HG02870 (cell line): Measurements from ENCODE around the gene SLC29A4.
"Not testable (repeated sequence)": the region's sequence is repeated elsewhere in the genome, so short reads cannot be mapped to it uniquely, and the experiment has no call there.

ENCODE experiments used
- ATAC-seq: cut with Tn5 transposase; IDR thresholded peaks from one replicate; pipeline ENCODE4 v1.9.1; 2021; ENCODE audit warnings: mild to moderate bottlenecking, moderate library complexity; ENCODE audit not compliant: unreplicated experiment

SLC29A4 gene

DNA sequence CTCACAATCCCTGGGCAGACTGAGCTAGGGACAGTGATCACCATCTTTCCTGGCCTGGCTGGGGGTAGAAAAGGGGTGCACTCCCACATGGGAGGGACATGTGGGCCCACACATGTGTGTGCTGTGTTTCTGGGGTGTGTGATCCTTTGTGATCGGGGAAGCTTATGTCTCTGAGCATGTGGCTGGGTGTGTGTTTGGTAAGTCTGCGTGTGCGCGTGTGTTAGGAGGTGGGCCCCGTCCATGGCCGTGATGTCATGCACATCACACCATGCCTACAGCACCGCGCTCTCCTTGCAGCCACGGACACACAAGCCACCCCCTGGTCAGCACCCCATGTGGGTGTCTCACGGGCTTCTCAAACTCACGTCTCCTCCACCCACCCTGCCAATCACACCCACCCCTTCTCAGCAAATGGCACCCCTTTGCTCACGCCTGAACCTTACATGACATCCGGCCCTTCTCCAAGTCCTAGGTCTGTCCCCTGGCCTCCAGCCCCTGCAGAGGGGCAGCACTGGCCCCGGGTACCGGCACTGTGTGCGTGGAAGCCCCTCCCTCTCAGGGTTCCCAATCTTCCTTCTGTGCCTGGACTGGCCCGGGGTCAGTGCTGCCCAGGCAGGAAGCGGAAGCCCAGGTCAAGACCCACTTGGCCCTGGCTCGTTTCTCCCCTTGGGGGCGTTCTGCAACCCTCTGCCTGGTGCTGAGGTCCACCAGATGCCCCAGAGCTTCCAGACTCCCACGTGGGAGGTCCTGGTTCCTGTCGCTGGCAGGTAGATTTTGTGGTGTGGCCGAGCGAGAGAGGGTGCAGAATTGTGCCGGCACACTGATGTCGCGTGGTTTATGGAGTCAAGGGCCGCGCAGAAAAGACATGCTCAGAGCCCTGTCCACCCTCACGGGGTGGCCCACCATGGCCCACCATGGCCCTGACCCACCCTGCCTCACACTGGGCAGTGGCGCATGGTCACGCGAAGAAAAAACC, 12.6 kb downstream of the SLC29A4 start:
- no peak for ATAC-seq

DNA sequence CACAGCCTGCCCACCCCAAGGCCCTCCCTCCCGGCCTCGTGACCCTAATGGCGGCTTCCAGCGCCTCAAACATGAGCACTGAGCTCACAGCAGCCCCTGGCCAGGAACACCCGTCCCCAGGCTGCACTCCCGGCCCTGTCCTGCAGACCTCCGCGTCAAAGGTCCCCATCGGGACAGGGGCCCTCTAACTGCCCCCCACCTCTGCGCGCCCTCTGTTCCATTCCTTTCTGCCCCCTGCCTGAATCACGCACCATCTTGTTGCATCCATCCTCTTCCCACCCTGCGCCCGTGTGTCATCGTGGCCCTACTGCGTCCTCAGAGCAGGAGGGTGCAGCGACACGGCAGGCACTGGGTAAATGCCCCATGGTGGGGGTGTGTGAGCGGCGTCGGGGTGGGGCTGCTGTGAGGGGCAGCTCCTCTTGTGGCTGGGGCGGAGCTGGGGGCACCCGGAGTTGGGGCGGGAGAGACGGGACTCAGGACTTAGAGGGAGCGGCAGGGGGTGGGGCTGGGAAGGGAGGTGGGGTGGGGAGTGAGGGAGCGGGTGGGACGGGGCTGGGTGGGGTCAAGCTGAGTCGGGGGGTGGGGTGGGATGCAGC, 13.4 kb downstream of the SLC29A4 start:
- no peak for ATAC-seq

DNA sequence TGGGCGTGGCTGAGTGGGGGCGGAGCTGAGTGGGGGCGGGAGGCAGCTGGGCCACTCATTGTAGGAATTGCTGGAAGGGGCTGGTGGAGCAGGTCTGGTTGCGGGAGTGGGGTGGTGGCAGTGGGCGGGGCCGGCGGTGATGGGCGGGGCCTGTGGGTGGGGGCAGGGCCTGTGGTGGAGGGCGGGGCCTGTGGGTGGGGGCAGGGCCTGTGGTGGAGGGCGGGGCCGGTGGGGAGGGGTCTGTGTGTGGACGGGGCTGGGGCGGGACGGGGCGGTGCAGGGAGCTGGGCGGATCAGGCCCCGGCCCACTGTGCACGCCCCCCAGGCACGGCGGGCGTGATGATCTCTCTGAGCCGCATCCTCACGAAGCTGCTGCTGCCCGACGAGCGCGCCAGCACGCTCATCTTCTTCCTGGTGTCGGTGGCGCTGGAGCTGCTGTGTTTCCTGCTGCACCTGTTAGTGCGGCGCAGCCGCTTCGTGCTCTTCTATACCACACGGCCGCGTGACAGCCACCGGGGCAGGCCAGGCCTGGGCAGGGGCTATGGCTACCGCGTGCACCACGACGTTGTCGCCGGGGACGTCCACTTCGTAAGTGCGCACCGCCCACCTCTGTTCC, 14.0 kb downstream of the SLC29A4 start:
- ATAC-seq, result no peak

DNA sequence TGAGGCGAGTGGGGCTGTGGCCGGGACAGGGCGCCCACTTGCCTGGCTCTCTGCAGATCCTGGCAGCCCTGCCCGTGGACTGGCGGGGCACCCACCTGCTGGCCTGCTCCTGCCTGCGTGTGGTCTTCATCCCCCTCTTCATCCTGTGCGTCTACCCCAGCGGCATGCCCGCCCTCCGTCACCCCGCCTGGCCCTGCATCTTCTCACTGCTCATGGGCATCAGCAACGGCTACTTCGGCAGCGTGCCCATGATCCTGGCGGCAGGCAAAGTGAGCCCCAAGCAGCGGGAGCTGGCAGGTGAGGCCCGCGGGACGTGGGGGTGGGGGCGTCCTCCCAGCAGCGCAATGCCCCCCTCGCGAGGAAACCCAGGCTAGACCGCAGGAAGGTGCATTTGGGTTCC, 17.6 kb downstream of the SLC29A4 start:
- no peak for ATAC-seq

DNA sequence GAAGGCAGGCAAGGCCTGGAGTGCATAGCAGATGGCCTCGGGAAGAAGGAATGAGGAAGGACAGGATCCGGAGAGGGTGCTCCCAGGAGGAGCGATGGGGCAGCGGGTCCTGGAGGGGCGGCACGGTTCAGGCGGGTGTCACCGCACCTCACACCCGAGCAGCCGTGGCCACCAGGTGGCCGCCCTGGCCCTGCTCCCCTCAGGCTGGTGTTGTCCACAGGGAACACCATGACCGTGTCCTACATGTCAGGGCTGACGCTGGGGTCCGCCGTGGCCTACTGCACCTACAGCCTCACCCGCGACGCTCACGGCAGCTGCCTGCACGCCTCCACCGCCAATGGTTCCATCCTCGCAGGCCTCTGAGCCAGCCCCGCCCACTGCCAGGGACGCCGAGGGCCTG, 19.8 kb downstream of the SLC29A4 start:
- ATAC-seq, result no peak

DNA sequence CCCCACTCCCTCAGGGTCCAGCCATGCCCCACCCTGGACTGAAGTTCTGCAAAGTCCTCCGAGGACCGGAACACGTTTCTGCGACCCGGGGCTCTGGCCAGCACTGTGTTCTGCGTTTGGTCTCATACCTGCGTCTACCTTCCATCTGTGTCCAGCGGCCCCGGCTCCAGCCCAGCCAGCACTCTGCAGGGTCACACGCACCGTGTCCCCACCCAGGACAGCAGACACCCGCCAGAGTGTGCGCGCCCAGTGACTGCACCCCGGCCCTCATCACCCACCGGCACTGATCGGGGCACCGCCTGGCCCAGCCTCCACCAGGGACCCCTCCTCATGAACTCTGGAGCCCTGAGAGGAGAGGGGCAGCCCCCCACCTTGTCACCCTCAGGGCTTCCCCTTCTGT, 20.3 kb downstream of the SLC29A4 start:
- ATAC-seq, result no peak

DNA sequence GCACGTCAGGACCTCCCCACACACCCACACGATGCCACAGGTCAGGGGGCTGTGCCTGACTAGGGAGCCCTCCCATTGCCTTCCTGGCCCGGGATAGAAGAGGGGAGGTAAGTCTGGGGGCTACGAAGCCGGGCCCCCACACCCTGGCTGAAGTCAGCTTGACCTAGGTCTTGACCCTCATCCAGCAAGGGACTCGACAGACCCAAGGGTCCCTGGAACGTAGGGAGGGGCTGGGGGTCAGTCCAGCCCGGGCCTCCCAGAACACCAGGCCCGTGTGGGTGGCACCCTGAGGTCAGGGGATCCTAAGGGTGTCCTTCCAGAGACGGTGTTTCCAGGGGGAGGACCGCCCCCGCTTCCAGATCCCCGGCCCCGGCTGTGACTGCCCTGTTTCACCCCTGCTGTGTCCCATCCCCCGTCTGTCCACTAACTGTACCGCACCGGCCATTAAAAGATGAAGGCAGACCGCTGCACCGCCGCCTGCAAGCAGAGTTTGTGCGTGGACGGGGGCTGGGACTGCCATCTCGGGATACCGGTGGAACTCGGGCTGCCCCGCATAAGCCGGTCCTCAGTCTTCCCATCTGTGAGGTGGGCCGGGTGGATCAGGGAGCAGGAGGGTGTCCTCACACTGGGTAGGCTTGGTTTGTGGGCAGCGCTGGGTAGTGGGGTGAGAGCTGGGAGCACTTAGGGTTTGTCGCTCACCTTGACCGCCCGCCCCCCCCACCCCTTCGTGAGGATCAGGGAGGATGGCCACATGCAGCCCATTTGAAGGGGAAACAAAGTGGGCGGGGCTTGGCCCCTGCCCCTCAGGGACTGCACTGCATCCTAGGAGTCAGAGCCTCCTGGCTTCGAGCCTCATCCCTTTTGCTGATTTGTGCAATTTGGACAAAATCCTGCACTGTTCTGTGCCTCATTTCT, 21.1 kb downstream of the SLC29A4 start:
- no peak for ATAC-seq

DNA sequence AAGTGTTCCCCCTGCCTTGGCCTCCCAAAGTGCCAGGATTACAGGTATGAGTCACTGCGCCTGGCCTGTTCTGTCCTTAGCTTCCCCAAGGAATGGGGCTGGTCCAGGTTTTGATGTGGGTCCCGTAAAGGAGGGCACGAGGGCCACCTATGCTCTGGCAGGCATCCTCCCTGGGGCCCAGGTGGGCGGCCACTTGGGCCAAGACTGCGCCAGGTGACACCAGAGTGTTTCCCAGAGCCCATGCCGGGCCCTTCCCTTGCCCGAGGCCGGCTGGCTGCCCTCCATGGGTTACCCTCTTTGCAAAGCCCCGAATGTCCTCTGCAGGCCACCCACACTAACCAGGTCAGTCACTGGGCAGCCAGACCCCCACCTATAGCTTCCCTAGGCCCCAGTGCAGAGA, 22.3 kb downstream of the SLC29A4 start:
- ATAC-seq, result not testable (repeated sequence)

DNA sequence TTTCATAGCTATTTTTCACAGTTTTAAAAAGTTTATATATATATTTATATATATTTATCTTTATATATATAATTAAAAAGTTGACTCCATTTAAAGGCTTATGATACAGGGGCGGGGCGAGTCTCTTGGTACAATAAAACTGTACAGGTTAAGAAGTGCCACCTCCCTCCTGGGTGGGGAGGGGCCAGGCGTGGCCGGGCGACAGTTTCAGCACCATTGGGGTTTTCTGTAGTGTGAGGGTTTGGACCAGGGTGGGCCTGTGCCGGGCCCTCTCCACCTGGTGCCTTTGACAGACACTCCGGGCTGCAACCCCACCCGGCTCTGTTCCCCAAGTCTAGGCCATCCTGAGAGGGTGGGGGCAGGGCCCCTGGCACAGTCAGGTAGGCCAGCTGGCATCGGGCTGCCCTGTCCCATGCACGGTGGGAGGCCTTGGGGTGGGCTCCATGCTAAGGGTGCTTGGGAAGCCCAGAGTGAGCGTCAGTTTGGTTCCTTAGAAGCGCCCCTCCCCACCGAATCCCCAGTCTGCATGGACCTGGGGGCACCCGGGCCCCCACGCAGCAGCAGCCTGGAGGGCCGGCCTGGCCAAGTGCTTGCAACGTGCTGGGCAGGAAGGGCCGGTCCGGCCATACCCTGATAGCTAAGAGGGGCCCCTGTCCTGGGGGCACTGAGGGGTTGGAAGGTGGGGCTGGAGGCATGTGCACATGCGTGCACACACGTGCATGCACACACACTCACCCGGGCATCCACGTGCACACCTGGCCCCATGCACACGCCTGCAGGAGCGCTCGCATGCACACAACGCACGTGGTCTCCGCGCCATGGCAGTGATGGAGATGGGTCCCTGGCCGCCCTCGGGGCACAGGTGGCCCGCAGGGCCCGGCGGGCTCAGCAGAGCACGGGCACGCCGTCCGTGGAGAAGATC, 24.7 kb downstream of the SLC29A4 start:
- not testable (repeated sequence) for ATAC-seq

DNA sequence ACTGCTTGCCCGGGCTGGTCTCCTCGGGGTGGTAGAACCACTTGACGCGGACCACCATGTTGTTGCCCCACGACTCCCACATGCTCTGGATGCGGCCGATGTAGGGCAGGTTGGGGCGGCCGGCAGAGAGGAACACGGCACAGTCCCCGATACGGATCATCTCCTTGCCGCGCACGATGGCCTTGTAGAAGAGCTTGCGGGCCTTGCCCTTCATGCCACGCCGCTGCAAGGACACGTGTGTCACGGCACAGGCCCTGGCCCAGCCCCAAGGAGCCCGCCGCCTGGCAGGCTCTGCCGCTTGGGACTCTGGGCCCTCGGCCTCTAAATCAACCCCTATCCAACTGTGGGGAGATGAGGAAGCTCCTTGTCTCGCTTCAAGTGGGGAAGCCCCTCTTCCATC, 26.4 kb downstream of the SLC29A4 start:
- ATAC-seq, result no peak

DNA sequence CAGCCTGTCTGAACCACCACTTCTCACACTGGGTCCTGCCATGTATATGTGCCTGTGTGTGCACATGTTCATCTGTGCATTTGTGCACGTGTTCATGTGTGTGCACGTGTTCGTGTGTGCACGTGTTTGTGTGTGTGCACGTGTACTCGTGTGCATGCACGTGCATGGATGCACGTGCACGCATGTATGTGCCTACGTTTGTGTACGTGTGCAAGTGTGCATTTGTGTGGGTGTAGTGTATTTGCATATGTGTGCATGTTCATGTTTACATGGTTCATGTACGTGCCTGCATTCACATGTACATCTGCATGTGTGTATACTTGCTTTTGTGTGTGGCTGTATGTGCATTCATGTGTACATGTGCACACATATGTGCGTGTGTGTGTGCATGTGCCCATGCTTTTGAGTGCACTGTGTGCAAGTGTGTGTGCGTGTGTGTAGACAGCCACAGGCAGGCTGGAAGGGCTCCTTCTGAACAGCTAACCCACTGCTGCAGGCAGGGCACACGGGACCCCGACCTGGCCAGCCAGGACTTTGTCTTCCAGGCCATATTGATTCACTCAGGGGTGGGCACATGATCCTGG, 28.2 kb downstream of the SLC29A4 start:
- no peak for ATAC-seq

DNA sequence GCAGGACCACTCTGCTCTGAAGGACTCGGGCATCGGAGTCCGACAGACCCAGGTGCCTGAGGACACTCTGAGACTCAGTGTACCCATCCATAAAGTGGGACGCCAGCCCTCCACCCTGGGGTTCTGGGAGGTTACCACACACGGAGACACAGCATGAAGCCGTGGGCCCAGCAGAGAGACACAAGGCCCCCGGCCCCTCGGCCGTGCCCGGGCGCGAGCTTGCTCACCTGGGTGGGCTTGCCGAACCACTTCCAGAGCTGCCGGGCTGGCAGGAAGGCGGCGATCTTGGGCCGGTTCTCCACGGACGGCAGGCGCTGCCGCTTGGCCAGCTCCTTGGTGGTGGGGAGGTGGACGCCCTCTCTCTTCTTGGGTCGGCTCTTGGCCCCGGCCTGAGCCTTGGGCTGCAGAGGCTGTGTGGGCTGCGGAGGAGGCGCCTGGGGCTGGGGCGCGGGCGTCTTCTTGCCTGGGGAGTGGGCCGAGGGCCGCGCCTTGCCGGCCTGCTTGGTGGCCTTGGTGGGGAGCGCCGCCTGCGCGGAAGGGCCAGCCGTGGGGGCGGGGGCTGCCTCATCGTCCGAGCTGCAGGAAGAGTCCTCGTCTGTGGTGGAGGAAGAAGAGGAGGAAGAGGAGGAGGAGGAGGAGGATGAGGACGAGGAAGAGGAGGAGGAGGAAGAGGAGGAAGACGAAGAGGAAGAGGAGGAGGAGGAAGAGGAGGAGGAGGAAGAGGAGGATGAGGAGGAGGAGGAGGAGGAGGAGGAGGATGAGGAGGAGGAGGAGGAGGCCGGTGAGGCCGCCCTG, 29.7 kb downstream of the SLC29A4 start:
- ATAC-seq, result not testable (repeated sequence)

DNA sequence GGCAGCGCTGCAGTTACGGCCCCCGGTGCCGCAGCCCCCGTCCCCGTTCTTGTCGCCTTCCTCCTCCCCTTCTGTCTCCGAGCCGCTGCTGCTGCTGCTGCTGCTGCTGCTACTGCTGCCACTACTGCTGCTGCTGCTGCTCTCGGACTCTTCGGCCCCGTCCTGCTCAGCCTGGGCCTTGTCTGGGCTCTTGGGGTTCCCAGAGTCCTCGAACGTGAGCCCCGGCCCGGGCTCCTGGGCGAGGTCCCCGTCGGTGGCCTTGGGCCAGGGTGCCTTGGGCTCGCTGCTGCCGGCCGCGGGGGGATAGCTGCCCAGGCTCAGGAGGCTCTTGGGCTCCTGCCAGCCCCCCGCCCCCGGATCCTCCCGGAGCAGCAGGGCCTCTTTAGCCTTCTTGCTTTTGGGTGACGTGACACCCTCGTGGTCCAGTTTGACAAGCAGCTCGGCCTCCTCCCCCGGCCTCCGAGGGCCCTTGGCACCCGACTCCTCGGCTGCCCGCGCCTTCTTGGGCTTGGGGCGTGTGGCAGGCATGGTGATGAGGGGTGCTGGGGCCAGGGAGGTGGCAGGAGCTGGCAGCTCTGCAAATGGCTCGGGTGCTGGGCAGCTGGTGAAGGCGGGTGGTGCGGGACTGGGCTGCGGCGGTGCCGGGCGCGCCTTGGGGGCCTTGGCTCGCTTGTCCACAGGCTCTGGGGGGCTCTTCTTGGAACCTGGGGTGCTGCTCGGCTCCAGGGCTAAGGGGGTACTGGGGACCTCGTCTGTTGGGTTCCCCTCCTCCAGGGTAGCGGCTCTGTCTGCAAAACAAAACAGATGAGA, 30.5 kb downstream of the SLC29A4 start:
- ATAC-seq, result not testable (repeated sequence)

DNA sequence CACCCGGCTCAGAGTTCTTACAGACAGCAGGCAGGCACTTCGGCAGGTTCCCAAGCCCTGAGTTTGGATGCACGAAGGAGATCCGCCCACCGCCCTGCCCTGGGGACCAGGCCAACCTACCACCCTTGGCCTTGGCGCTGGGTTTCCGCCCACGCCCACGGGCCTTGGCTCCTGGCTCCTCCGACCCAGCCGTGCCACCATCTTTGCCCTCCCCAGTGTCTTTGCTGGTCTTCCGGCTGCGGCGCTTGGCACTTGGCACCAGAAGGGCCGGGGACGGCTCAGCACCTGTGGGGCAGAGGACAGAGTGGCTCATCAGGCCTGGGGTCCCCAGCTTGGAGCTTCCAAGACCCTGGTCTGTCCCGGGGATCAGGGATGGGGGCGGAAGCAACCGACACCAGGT, 32.1 kb downstream of the SLC29A4 start:
- no peak for ATAC-seq

DNA sequence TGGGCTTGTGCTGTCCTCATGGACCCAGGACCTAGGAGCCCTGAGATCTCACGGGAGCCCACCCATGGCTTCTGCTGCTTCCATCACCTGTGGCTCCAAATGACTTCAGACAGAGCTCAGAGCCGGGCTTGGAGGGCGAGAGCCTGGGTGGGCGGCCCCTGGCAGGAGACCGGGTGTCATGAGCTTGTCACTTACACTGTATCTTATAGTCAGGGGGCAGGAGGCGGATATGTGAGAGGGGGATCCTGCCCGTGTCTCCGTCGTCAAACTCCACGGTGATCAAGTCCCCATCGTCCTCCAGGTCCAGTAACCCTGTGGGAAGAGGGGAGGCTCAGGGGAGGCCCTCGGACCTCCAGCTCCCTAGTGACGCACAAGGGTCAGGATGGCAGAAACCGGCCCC, 33.0 kb downstream of the SLC29A4 start:
- no peak for ATAC-seq

DNA sequence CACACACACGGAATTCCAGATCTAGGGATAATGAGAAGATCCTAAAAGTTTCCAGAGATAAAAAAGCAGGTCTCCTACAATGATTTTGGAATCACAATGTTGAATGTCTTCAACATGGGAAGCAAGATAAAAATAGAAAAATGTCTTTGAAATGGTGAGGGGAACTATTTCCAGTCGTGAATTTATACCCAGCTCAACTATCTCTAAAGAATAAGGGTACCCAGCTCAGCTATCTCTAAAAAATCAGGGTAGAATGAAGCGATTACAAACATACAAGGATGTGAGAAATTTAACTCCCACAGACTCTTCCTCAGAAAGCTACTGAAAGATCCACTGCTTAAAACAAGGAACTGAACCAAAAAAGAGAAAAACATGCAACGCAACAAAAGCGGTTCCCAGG, 35.9 kb downstream of the SLC29A4 start:
- ATAC-seq, result not testable (repeated sequence)

DNA sequence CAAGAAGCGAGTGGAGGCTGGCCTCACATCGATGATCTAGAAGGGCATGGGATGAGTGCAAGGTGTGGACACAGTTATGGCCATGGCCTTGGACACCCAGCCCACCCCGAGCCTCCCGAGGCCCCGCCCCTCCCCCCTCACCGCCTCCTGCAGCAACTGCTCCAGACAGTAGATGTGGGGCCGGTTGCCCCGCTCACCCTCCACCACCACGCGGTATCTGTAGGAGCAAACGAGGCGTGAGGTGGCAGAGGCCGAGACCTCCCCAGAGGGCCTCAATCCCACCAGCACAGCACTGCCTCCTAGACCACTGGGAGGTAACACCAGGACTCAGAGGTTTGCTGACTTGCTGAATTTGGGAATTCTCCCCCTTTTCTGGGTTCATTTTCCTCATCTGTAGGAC, 37.6 kb downstream of the SLC29A4 start:
- no peak for ATAC-seq
